H1 (cell line): ENCODE data around the gene MSANTD2. TPM values are rescaled to one million over a fixed set of nuclear protein-coding genes. Genes with fewer than 3 reads are reported as not detected.
A peak's percentile ranks its signal among the peaks of the same experiment; 100 is the strongest.

Source experiments
- BRCA1 ChIP-seq: IDR thresholded peaks from 2 replicates; pipeline ENCODE4 v1.6.1; 2012; ENCODE audit warnings: low read depth, low read length, improper control_type of control experiment
- CEBPB ChIP-seq: IDR thresholded peaks from 2 replicates; pipeline ENCODE4 v1.6.1; 2012; ENCODE audit warnings: low read depth, low read length
- EZH2 ChIP-seq: fragments of 200-600 bp; sonication (generic); IDR thresholded peaks from 2 replicates; pipeline ENCODE4 v1.7.1; 2012; ENCODE audit warnings: low read depth, mild to moderate bottlenecking, moderate library complexity, low read length, inconsistent platforms; ENCODE audit not compliant: severe bottlenecking
- KDM4A ChIP-seq: IDR thresholded peaks from one replicate; pipeline ENCODE4 v1.7.1; 2012; ENCODE audit warnings: low read depth, mild to moderate bottlenecking, moderate library complexity, low read length, inconsistent platforms; ENCODE audit not compliant: severe bottlenecking
- NRF1 ChIP-seq: IDR thresholded peaks from 2 replicates; pipeline ENCODE4 v1.6.1; 2011; ENCODE audit warnings: mild to moderate bottlenecking, low read depth, low read length, improper control_type of control experiment
- POU5F1 ChIP-seq: IDR thresholded peaks from 2 replicates; pipeline ENCODE4 v1.6.1; 2011; ENCODE audit warnings: low read depth, mild to moderate bottlenecking, low read length, moderate library complexity
- RAD21 ChIP-seq, 2 experiments: IDR thresholded peaks in 1 of 2; conservative IDR thresholded peaks in 1 of 2; 2 replicates each; pipeline ENCODE4 v1.6.1; 2011; ENCODE audit warnings: low read depth in 2 of 2, low read length in 2 of 2, improper control_type of control experiment in 1 of 2, inconsistent platforms in 1 of 2, mild to moderate bottlenecking in 1 of 2, moderate library complexity in 1 of 2
- SP1 ChIP-seq: IDR thresholded peaks from 2 replicates; pipeline ENCODE4 v1.6.1; 2011; ENCODE audit warnings: low read depth, low read length
- TAF7 ChIP-seq: optimal IDR thresholded peaks from 2 replicates; pipeline ENCODE3; 2011; ENCODE audit warnings: low read depth, mild to moderate bottlenecking, inconsistent platforms, low read length, moderate library complexity, borderline replicate concordance
- ZNF274 ChIP-seq: IDR thresholded peaks from 2 replicates; pipeline ENCODE4 v1.7.0; 2012; ENCODE audit warnings: low read length, borderline replicate concordance; ENCODE audit errors: extremely low read depth
- polyA plus RNA-seq, 7 experiments: library from polyadenylated mRNA; depleted of rRNA in 3 of 7; stranded (reverse) in 5 of 7; unstranded in 2 of 7; fragments of >200 nt in 5 of 7; fragments of 200-250 nt in 2 of 7; gene quantifications; 1 replicate in 5 of 7; 2 replicates in 1 of 7; 4 replicates in 1 of 7; pipeline versions ENCODE4 v1.2.1 to v1.2.3, GENCODE V29; 2011 to 2013; ENCODE audit warnings: missing spikeins in 2 of 7, mixed read lengths in 2 of 7
- total RNA-seq: library from RNA; stranded (reverse); fragmentation: NEBNext Ultra II Directional; extraction: Animal tissue kit (Norgen Biotek cat#: 25700); gene quantifications from 2 replicates; pipeline ENCODE4 v1.2.1, GENCODE V29; 2021
- TF ChIP-seq, protein P1 (sequence below), 3 experiments: IDR thresholded peaks; 1 replicate in 2 of 3; 2 replicates in 1 of 3; pipeline versions ENCODE4 v1.5.1 to v1.6.1; 2011; ENCODE audit warnings: low read length in 3 of 3, mild to moderate bottlenecking in 3 of 3, inconsistent platforms in 2 of 3, low read depth in 1 of 3, moderate library complexity in 1 of 3; ENCODE audit not compliant: insufficient read depth in 1 of 3; ENCODE audit errors: control extremely low read depth in 1 of 3
- TF ChIP-seq, protein P2 (sequence below): IDR thresholded peaks from 2 replicates; pipeline ENCODE4 v1.6.1; 2012; ENCODE audit warnings: inconsistent platforms

The MSANTD2 gene
- total and polyA plus RNA-seq, 2 of the 8 experiments (the other 6 are each of a cell fraction or from before 2014, with no cell fraction given): 8.2 to 15.9 TPM

DNA sequence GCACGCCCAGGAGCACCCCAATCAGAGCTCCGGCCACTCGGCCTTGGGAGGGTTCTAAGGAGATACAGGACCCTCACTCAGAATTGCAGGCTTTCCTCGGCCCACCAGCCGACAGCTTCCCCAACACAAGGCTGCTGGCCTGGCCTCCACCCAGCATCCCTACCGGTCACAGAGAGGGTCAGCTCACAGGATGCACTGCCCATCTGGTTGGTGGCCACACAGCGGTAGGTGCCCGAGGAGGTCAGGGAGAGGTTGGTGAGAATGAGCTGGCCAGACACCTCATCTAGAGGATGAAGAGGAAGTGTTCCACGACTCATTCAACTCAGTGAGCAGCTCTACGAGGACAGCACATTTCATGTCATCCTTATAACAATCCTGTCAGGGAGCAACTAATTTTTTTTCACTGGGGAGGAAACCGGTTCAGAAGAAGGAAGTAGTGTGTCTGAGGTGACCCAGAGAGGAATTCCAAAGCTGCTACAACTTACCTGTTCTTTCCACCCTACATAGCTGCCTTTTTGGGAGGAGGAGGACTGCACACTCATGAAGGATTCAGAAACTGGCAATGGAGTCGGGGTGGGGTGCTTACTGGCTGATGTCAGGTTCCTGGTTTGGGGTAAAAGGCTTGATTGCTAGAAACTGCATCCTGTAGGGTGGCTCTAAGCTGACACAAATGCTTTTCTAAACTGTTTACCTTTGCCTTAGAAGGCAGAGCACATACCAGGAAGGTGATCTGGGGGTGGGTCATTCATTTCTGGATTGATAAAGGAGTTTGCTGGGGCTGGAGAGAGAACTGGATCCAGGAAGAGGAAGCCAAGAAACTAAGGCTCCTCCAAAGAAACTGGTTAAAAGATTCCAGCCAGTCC, 51.5 kb downstream of the MSANTD2 start (continued):
- TF ChIP-seq, protein P1, sequence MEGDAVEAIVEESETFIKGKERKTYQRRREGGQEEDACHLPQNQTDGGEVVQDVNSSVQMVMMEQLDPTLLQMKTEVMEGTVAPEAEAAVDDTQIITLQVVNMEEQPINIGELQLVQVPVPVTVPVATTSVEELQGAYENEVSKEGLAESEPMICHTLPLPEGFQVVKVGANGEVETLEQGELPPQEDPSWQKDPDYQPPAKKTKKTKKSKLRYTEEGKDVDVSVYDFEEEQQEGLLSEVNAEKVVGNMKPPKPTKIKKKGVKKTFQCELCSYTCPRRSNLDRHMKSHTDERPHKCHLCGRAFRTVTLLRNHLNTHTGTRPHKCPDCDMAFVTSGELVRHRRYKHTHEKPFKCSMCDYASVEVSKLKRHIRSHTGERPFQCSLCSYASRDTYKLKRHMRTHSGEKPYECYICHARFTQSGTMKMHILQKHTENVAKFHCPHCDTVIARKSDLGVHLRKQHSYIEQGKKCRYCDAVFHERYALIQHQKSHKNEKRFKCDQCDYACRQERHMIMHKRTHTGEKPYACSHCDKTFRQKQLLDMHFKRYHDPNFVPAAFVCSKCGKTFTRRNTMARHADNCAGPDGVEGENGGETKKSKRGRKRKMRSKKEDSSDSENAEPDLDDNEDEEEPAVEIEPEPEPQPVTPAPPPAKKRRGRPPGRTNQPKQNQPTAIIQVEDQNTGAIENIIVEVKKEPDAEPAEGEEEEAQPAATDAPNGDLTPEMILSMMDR (IDR thresholded peaks at IDR 0.05; ENCODE audit: control extremely low read depth in 1 of 3, insufficient read depth in 1 of 3, low read depth in 1 of 3, low read length in 3 of 3): no peak
- no peak for TF ChIP-seq ZNF274
- TF ChIP-seq SP1: no peak
- TF ChIP-seq RAD21 (IDR thresholded peaks at IDR 0.05 in 1 of 2, conservative IDR thresholded peaks at IDR 0.05 in 1 of 2; ENCODE audit: low read depth in 2 of 2, low read length in 2 of 2): no peak
- no peak for TF ChIP-seq KDM4A
- TF ChIP-seq NRF1: no peak
- TF ChIP-seq BRCA1: no peak
- no peak for TF ChIP-seq CEBPB
- TF ChIP-seq, protein P2, sequence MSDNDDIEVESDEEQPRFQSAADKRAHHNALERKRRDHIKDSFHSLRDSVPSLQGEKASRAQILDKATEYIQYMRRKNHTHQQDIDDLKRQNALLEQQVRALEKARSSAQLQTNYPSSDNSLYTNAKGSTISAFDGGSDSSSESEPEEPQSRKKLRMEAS: no peak
- TF ChIP-seq EZH2: peak; percentile 59
- TF ChIP-seq POU5F1: no peak
- no peak for TF ChIP-seq TAF7
